Astrocyte (in vitro differentiated cells and primary cell): Measurements from ENCODE around the gene HMGN1.

Source experiments
- EZH2 ChIP-seq: IDR thresholded peaks from 2 replicates; pipeline ENCODE4 v1.6.1; 2012; ENCODE audit warnings: mild to moderate bottlenecking, low read length, inconsistent platforms; ENCODE audit not compliant: insufficient read depth
- TF ChIP-seq, protein P1 (sequence below): IDR thresholded peaks from 2 replicates; pipeline ENCODE4 v1.5.1; 2011; ENCODE audit warnings: low read depth, mild to moderate bottlenecking, inconsistent platforms, low read length, moderate library complexity; ENCODE audit not compliant: insufficient read depth

DNA sequence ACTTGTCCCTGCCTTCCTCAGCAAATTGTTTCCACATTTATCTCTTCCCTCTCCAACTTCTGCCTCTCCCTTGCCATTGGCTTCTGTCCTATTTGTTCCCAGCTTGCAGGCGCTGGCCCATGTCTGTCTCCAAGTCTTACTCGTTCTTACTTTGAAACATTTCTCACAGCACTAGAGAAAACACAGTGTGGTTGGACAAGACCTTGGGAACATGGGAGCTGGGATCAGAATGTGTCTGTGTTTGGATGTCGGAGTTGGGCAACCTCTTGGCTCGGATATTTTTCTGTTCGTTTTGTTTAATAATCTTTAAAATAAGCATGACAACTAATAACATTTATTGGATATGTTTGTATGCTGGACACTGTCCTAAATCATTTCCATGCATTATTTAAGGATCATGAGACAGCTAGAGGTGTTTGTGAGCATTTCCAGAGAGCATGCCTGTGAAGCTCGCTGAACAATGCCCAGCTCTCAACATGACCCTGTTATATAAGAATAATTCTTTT lies 29.6 kb downstream of the HMGN1 start:
- TF ChIP-seq, protein P1, sequence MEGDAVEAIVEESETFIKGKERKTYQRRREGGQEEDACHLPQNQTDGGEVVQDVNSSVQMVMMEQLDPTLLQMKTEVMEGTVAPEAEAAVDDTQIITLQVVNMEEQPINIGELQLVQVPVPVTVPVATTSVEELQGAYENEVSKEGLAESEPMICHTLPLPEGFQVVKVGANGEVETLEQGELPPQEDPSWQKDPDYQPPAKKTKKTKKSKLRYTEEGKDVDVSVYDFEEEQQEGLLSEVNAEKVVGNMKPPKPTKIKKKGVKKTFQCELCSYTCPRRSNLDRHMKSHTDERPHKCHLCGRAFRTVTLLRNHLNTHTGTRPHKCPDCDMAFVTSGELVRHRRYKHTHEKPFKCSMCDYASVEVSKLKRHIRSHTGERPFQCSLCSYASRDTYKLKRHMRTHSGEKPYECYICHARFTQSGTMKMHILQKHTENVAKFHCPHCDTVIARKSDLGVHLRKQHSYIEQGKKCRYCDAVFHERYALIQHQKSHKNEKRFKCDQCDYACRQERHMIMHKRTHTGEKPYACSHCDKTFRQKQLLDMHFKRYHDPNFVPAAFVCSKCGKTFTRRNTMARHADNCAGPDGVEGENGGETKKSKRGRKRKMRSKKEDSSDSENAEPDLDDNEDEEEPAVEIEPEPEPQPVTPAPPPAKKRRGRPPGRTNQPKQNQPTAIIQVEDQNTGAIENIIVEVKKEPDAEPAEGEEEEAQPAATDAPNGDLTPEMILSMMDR = no peak
- TF ChIP-seq EZH2 = no peak
